ENCODE data around the gene STPG2.

GRCh38 chr4:98046665-98047064, 96.6 kb downstream of the STPG2 start:
- TF ChIP-seq CTCF (IDR thresholded peaks at IDR 0.05) (no peak), EZH2 (IDR thresholded peaks at IDR 0.05; ENCODE audit: borderline replicate concordance, insufficient read depth, low read depth, low read length, poor library complexity, severe bottlenecking) (no peak)

Measured in B cell (primary cell).